Measurements from ENCODE around the gene CAMLG. TPM values are rescaled to one million over a fixed set of nuclear protein-coding genes. Genes with fewer than 3 reads are reported as not detected.

CAMLG gene
- total RNA-seq, 1 experiment from 2014 or later: 19.5 TPM

DNA sequence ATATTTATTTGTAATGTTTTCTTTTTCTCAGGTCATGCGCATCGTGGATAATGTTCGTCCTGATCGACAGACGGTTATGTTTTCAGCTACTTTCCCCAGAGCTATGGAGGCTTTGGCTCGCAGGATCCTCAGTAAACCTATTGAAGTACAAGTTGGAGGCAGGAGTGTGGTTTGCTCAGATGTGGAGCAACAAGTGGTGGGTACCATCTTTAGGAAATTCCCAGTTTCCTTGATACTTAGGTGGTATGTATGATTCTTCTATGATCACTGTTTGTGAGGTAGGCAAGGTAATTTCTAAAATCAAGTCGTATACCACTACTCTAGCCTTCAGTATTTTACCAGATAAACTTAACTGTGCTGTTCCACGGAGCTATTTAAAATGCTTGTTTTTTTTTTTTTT, 56.5 kb downstream of the CAMLG start:
- no peak overlapping the region for H3K4me2 ChIP-seq (ENCODE audit: low read length)
- H3K27ac ChIP-seq (ENCODE audit: low read length): no peak overlapping the region
- H3K36me3 ChIP-seq (ENCODE audit: low read depth, low read length): peaks cover 34% of the 10 kb centered on the region
- TF ChIP-seq EZH2 (IDR thresholded peaks at IDR 0.05; ENCODE audit: low read length, unreplicated experiment) (no peak), CTCF (conservative IDR thresholded peaks at IDR 0.05; ENCODE audit: low read depth, low read length) (no peak), EZH2phosphoT487 (IDR thresholded peaks at IDR 0.05; ENCODE audit: borderline replicate concordance, low read length) (no peak)
- no peaks in the 10 kb centered on the region for H4K20me1 ChIP-seq (ENCODE audit: low read length)
- ChIA-PET POLR2A (ENCODE audit: unreplicated experiment) (no interaction called here), CTCF (no interaction called here)
- no peaks in the 10 kb centered on the region for H3K79me2 ChIP-seq (ENCODE audit: low read length)
- no peak overlapping the region for H2AFZ ChIP-seq (ENCODE audit: low read length)
- BruUV-seq (replicated peaks): no TSS peak
- intact Hi-C loops (cut with micrococcal nuclease): no loop called here
- no peaks in the 10 kb centered on the region for H3K9me3 ChIP-seq (ENCODE audit: low read length)
- H3K9ac ChIP-seq (ENCODE audit: low read length): no peak overlapping the region
- H3K4me3 ChIP-seq (ENCODE audit: low read length): no peak overlapping the region
- H3K9me2 ChIP-seq (replicated peaks; ENCODE audit: low read length): no peaks in the 10 kb centered on the region
- no peaks in the 10 kb centered on the region for H3K4me1 ChIP-seq (ENCODE audit: insufficient read depth, low read length)
- ATAC-seq (no peak), DNase-seq (no peak)
- H3K27me3 ChIP-seq (ENCODE audit: low read length): no peaks in the 10 kb centered on the region
- H3F3A ChIP-seq (ENCODE audit: low read length, unreplicated experiment): no peaks in the 10 kb centered on the region

- POLR2A ChIA-PET (ENCODE audit: unreplicated experiment): no interaction called here
- CTCF ChIA-PET: interaction anchor here (0.6 kb wide), 1 partner anchor 33 kb away, joined by 3 read pairs; no protein-coding TSS in a partner anchor
- H2AFZ ChIP-seq (ENCODE audit: low read length): no peak overlapping the region
- H3K9ac ChIP-seq (ENCODE audit: low read length): no peak overlapping the region
- ATAC-seq (no peak), DNase-seq (no peak)
- no peaks in the 10 kb centered on the region for H3K9me3 ChIP-seq (ENCODE audit: low read length)
- no TSS peak for BruUV-seq (replicated peaks)
- TF ChIP-seq EZH2 (IDR thresholded peaks at IDR 0.05; ENCODE audit: low read length, unreplicated experiment): no peak
- TF ChIP-seq CTCF (conservative IDR thresholded peaks at IDR 0.05; ENCODE audit: low read depth, low read length): no peak
- TF ChIP-seq EZH2phosphoT487 (IDR thresholded peaks at IDR 0.05; ENCODE audit: borderline replicate concordance, low read length): no peak
- no peaks in the 10 kb centered on the region for H3K4me1 ChIP-seq (ENCODE audit: insufficient read depth, low read length)
- H3K36me3 ChIP-seq (ENCODE audit: low read depth, low read length): peaks cover 21% of the 10 kb centered on the region; the same call in 1 of the 2 replicates
- no peak overlapping the region for H3K4me3 ChIP-seq (ENCODE audit: low read length)
- intact Hi-C loops (cut with micrococcal nuclease): no loop called here
- no peaks in the 10 kb centered on the region for H4K20me1 ChIP-seq (ENCODE audit: low read length)
- H3K27me3 ChIP-seq (ENCODE audit: low read length): no peaks in the 10 kb centered on the region
- no peaks in the 10 kb centered on the region for H3K79me2 ChIP-seq (ENCODE audit: low read length)
- no peaks in the 10 kb centered on the region for H3K9me2 ChIP-seq (replicated peaks; ENCODE audit: low read length)
- no peaks in the 10 kb centered on the region for H3F3A ChIP-seq (ENCODE audit: low read length, unreplicated experiment)
- H3K27ac ChIP-seq (ENCODE audit: low read length): no peak overlapping the region
- H3K4me2 ChIP-seq (ENCODE audit: low read length): no peak overlapping the region
These were observed 60.1 kb downstream of the CAMLG start for GRCh38 chr5:134798468-134798867.

Other genes starting within 250 kb of the CAMLG start
- 33.2 and 42.3 TPM in 2 replicates for gene JADE2, start 212.9 kb upstream of the CAMLG start, total RNA-seq (2014; rRNA removed)
- 29.1 and 68.4 TPM in 2 replicates for gene SAR1B, start 105.7 kb upstream of the CAMLG start, total RNA-seq (2014; rRNA removed)
- 5.6 and 7.7 TPM in 2 replicates for gene SEC24A, start 89.8 kb upstream of the CAMLG start, total RNA-seq (2014; rRNA removed)
- gene DDX46, start 20.2 kb downstream of the CAMLG start, total RNA-seq (2014; rRNA removed): 29.0 and 36.8 TPM in 2 replicates
- gene C5orf24, start 107.4 kb downstream of the CAMLG start, total RNA-seq (2014; rRNA removed): 16.5 and 18.2 TPM in 2 replicates
- gene TXNDC15, start 135.8 kb downstream of the CAMLG start, total RNA-seq (2014; rRNA removed): 42.6 and 46.4 TPM in 2 replicates
- 5.4 and 7.0 TPM in 2 replicates for gene PCBD2, start 166.6 kb downstream of the CAMLG start, total RNA-seq (2014; rRNA removed)
- gene CATSPER3, start 229.4 kb downstream of the CAMLG start, total RNA-seq (2014; rRNA removed): 0.40 TPM in 1 of 2 replicates, not detected in the other

Measured in PC-3 (cell line).